GM23248 (cell line): ENCODE results near the gene DDX60.
"Not testable (repeated sequence)": the region's sequence is repeated elsewhere in the genome, so short reads cannot be mapped to it uniquely, and the experiment has no call there.

Experiments
- EZH2 ChIP-seq: fragments of 200-600 bp; sonication (generic); IDR thresholded peaks from 2 replicates; pipeline ENCODE4 v1.6.1; 2018; ENCODE audit warnings: antibody characterized with exemption, mild to moderate bottlenecking; ENCODE audit not compliant: insufficient read depth, poor library complexity, severe bottlenecking
- EZH2phosphoT487 ChIP-seq: fragments of 200-600 bp; sonication (generic); IDR thresholded peaks from 2 replicates; pipeline ENCODE4 v1.6.1; 2018; ENCODE audit warnings: antibody characterized with exemption, moderate library complexity, mild to moderate bottlenecking, low read depth; ENCODE audit not compliant: insufficient read depth

DNA sequence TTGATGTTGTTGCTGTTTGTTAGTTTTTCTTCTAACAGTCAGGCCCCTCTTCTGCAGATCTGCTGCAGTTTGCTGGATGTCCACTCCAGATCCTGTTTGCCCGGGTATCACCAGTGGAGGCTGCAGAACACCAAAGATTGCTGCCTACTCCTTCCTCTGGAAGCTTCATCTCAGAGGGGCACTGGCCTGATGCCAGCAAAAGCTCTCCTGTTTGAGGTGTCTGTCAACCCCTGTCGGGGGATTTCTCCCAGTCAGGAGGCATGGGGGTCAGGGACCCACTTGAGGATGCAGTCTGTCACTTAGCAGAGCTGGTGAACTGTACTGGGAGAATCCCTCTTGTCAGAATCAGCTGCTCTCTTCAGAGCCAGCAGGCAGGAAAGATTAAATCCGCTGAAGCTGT lies 12.0 kb upstream of the DDX60 start:
- not testable (repeated sequence) for TF ChIP-seq EZH2phosphoT487, EZH2
